Measurements from ENCODE around the gene UBL4B.

GRCh38 chr1:110132682-110133081, 20.4 kb downstream of the UBL4B start:
- TF ChIP-seq CTCF (IDR thresholded peaks at IDR 0.05) (no peak), POLR2A (IDR thresholded peaks at IDR 0.05) (no peak), POLR2AphosphoS5 (IDR thresholded peaks at IDR 0.05) (no peak)

Measured in prostate gland (tissue), 2 donors.